HTERT RPE-1 (cell line): ENCODE results near the gene LYZL2.
"Not testable (repeated sequence)": the region's sequence is repeated elsewhere in the genome, so short reads cannot be mapped to it uniquely, and the experiment has no call there.

Experiments
- in situ Hi-C: fragments of 300-500 bp; cut with MboI; formaldehyde crosslinking; loops from 4 replicates; pipeline ENCODE4 v1.14.3; 2020; ENCODE audit warnings: low sequenced_read_pairs

Gene LYZL2

DNA sequence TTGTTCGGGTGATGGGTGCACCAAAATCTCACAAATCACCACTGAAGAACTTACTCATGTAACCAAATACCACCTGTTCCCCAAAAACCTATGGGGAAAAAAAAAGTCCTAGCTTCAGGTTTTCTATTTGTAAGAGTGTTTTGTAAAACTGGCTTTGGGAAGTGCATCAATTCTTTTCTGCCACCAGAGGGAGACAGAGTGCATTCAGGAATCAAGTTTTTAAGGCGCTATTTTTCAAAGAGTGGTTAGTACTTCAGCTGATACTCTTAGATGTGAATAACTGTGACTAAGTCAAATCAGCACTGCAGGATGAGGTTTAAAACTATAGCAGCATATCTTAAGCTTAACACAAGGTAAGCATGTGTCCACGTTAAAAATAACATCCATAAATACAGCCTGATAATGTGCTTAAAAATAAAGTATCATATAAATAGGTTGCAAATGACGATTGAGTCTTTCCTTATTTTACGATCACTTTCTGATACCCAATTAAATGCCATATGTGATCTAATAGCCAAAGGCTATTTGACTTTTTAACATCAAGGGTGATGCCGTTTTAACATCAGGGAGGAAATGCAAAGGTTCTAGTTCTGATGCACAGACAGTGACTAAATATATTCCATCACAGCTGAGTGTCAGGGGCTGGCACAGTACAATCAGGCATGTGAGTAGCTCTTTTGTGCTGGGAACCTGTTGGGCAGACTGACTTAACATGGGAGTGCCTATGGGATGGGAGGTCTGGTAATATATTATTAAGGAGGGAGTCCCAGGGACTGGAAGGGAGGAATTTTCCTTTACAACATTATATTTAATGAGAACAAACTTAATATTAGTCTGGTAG, 10.6 kb upstream of the LYZL2 start:
- in situ Hi-C loops: no loop called here

DNA sequence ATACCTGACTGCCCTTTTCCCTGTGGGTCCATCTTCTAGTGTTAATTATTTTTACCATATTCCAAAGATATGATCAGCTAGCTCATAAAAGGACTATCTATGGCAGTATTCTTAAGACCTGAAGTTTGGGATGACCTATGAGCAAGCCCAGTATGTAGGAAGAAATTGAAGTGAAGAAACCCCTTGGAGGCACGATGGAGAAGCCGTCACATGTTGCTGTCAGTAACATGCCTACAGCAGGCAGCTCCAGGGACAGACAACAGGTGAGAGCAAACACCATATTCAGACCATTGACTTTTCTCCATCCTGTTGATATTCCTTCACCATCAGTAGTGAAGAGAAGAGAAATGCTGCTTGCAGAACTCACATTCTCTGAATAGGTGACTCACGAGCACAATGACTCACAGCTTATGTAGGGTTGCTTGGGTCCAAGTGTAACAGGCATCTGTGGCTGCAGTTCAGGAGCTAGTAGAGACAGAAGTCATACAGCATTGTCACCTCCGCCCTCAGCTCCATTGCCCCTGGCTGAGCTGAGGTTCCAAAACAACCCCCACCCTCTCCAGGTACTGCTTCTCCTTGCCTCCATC, 8.4 kb upstream of the LYZL2 start:
- in situ Hi-C loops: no loop called here

DNA sequence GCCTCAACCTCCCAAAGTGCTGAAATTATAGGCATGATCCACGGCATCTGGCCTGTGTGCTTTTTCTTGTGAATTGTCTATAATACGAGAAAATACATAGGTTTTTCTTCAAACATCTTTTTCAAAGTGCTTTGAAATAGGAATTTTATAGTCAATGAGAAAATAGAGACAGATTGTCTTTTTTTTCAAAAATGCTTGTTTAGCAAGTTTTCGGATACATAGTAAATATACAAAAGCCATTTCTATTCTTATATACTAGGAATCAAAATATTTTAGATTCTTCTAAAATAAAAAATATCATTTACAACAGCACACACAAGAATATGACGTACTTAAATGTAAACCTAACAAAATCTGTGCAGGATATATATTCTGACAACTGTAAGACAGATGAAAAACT, 1.6 kb upstream of the LYZL2 start:
- in situ Hi-C loops: no loop called here

DNA sequence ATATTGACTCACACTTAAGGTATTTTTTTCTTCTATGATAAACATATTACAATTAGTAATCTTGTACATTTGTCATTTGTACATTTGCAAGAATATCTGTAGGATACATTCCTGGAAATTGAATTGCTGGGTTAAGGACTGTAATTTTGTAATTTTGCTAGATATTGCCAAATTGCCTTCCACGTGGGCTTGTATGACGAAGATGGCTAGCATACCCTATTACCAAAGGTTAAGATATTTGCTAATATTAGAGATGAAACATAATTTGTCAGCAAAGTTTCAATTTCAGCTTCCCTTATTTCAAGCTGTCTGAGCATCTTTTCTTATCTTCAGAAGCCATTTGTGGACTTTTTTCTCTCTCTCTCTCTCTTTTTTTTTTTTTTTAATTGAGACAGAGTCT, 1.0 kb upstream of the LYZL2 start:
- in situ Hi-C loops: no loop called here

DNA sequence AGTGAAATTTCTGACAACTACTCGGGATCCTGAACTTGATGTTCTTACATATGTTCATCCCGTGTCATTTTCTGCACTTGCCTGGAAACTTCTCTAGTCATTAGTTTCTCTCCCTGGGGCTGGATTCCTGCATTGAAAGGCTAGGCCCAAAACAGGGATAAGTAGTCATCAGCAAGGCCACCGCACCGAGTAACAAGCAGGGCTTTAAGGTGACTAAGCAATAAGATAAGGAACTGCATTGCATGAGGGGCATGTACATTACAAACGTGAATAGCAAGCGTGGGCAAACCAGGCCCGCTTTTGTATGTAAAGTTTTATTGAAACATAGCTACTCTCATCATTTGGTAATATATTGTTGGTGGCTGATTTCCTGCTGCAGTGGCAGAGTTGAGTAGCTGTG, 977 bp downstream of the LYZL2 start:
- in situ Hi-C loops: not testable (repeated sequence)

DNA sequence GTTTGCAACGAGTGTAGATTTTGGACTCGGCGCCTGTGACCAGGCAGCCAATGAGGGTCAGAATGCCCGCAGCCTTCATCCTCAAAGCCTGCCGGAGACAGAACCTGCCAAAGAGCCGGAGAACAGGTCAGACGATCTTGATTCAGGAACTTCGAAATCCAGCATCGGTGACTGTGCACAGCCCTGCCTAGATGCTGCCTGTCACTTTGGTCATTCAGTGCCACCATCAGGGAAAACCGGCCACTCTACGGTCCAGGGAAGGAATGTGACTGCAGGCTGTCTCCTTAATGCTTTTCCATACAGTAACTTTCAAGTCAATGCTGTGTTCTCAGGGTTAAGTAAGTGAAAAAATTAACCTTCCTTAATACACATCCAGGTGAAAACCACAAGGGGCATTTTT, 2.7 kb downstream of the LYZL2 start:
- in situ Hi-C loops: not testable (repeated sequence)

DNA sequence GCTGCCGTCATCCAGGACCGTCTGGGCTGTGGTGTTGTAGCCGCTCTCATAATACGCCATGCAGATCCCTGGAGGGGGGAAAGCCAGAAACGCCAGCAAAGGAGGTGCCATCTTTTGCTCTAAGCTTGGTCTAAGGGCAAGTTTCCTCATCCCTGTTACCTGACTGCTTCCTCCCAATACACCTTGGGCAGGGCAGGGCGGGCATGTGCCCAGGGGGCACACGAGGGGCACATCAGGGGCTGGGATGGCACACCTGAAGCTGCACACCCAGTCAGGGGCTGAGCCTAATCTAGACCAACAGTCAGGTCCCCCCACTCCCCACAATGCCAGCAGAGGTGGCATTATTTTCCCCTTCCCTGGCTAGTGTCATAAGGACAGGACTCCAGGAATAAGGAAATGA, 3.4 kb downstream of the LYZL2 start:
- in situ Hi-C loops: not testable (repeated sequence)

DNA sequence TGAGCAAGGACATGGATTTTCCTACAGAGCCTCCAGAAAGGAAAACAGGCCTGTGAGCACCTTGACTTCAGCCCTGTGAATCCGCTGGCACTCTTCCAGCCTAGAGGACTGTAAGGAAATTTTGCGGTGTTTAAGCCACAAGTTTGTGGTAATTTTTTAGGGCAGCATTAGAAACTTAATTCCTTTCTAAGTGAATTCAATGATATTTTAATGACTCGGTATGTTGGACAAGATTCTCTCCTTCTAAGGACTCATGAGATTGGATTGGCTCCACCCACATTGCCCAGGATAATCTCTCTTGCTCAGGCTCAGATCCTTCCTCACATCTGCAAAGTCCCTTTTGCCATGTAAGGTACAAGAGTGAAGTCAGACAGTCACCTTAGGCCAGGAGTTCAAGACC, 4.5 kb downstream of the LYZL2 start:
- in situ Hi-C loops: no loop called here

DNA sequence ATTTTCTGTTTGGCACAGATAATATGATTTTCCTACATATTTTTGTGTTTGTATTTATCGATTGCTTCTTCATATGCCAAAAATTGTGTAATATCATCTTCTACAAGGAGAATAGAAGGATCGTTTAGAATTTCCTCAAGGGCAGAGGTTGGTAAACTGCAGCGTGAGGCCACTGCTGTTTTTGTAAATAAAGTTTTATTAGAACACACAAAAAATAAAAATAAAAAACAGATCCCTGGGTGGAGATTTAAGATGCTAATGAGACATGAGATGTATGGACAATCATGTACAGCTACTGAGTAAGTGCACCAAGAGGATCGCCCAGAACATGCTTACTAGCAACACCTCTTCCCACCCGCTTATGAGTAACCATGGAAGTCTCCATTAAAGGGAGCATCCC, 9.6 kb downstream of the LYZL2 start:
- in situ Hi-C loops: no loop called here

DNA sequence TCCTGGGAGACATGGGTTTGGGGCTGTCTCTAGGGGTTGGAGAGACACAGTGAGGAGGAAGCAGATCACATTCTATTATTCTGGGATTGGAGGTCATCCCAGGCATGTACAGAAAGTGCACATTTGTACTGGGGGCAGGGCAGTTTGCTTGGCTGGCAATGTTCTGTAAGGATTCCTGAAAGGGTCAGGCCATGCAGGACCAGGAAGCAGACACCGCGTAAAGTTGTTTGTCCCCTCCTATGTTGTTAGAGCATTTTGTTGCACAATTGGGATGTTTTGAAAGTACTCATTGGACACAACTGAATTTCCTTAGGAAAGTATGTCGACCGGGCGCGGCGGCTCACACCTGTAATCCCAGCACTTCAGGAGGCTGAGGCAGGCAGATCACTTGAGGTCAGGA, 12.5 kb downstream of the LYZL2 start:
- in situ Hi-C loops: no loop called here

DNA sequence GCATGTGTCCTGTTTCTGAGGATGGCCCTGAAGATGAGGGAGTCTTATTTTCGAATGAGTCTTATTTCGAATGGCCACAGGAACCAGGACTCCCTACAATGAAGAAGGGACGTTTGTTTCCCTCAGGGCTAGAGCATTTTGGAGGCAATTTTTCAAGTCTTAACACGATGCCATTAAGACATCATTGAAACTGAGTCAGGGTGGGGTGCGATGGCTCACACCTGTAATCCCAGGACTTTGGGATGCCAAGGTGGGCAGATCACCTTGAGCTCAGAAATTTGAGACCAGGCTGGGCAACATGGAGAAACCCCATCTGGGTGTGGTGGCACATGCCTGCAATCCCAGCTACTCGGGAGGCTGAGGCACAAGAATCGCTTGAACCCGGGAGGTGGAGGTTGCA, 18.5 kb downstream of the LYZL2 start:
- in situ Hi-C loops: not testable (repeated sequence)

DNA sequence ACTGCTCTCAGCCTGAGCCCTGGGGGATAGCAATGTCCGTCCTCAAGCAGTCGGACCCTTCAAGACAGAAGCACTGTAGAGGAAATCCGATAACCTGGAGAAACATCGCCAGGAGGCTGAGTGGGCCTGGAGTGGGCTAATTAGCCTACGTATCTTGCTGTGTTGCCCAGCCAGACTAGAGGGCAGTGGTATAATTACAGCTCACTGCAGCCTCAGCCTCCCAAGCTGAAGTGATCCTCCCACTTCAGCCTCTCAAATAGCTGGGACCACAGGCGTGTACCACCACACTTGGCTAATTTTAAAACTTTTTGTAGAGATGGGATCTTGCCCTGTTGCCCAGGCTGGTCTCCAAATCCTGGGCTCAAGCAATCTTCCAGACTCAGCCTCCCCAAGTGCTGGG, 21.7 kb downstream of the LYZL2 start:
- in situ Hi-C loops: no loop called here

DNA sequence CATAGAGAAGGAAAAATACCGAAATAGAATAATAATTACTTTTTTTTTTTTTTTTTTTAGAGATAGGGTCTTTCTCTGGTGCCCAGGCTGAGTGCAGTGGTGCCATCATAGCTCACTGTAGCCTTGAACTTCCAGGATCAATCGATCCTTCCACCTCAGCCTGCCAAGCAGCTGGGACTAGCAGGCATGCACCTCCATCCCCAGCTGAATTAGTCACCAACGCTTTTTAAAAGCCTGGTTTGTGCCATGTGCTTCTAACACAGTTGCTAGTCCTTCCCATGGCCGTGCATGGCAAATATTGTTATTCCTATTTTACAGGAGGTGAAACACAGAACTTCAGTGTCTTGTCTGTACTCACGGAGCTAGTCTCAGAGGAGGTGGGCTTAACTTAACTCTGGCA, 23.2 kb downstream of the LYZL2 start:
- in situ Hi-C loops: no loop called here

DNA sequence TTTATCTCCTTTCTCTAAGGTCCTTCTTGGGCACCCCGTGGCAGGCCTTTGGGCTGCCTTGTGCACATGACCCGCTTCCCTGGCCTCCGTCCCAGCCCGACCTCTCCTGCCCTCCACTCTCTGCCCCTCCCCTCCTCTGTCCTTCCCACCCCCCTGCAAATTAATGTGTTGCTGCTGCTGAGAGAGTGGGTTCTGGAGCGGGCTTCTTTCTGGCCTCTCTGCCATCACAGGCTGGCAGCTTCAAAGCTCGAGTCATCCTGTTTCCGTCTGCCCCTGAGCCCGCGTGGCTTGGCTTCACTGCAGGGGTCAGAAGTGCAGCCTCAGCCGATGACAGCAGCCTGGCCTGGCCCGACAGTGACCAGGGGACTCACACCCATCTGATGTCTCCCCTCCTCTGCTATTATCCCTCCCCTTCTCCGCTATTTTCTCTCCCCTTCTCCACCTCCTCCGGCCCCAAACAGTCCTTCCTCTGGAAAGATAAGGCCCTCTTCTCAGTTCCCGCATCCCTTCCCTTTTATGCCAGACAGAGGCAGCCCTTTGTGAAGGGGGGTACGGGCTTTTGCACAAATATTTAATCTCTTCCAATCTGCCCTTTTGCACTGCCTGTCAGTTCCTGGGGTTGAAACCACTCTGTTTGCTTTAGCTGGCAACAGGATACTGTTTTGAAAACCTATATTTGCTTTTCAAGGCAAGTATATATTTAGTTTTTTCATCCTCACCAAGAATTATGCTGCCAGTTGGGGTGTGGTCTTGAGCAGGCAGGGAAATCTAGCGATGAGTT, 24.0 kb downstream of the LYZL2 start:
- in situ Hi-C loops: not testable (repeated sequence)

DNA sequence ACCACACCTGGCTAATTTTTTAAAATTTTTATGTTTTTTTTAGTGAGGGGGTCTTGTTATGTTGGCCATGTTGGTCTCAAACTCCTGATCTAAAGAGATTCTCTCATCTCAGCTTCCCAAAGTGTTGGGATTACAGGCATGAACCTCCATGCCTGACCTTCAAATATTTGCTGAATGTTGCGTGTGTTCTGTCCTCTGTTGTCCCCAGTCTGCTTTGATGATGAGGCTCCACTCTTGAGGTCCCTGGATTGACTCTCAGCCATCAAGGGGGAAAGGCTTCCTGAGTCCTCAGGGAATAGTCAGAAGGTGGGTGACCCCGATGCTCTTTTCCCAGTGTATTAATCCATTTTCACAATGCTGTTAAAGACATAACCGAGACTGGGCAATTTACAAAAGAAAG, 26.0 kb downstream of the LYZL2 start:
- in situ Hi-C loops: no loop called here

DNA sequence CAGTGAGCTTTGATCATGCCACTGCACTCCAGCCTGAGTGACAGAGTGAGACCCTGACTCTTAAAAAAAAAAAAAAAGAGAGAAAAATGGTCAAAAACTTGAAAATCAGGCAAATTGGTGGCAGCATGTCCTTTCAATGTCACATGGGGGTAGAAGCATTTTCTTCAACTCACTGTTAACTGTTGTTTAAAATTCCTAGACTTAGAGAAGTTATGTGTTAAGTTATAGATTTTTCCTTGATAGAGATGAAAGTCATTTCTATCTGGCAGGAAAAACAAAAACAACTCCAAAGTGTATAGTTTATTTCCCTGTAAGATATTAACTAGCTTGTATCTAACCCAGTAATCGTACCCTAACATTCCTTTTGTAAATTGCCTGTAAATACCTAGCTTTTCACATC, 26.8 kb downstream of the LYZL2 start:
- in situ Hi-C loops: no loop called here

DNA sequence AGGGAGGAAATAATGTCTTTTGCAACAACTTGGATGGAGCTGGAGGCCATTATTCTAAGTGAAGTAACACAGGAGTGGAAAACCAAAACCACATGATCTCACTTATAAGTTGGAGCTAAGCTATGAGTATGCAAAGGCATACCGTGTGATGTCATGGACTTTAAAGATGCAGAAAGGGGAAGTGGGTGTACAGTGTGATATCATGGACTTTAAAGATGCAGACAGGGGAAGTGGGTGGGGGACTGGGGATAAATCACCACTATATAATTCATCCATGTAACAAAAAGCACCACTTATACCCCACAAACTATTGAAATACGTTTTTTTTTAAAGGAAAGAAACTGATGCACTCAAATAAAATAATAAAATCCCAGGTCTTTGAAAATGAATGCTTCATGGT, 29.5 kb downstream of the LYZL2 start:
- in situ Hi-C loops: no loop called here

DNA sequence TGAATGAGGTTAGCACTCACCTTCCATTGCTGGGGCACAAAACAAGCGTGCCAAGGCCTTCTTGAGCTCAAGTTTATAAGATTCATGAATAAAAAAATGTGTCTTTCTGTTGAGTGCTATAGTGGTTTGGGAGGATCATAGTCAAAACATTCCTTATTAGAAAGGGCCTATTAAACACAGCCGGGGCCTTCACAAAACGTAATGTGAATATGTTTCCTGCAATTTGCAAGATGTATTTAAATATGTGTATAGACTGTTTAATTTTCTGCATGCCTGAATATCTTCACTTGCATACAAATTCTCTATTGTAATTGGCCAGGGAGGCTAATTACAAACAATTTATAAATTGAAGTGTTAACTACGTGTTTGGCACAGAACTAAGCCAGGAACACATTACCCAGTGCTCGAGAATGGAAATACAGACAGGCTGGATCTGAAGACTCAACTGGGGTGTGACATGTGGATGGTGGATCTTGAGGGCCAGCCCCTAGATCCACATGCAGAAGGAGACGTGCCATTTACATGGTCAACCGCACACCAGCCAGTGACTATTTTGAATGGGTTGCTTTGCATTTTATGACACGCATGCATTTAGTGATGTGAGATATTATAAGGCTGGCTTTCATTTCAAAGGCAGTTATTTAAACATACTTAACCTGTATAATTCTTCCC, 31.3 kb downstream of the LYZL2 start:
- in situ Hi-C loops: no loop called here

DNA sequence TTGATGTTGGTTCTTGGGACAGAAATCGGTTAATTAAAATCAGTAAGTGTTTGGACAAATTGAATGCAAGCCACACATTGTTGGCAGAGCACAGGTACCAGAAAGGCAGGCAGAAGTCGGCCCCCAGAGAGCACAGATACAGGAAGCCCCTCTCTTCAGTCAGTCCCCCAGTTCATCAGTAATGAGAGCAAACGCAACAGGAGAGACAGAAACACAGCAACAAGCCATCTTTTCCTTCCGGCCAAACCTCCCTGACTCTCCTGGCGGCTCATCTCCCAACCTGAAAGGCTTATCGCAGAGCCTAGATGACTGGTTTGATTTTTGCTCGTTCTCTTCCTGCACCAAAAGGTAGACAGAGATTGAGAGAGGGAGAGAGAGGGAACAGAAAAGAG, 32.1 kb downstream of the LYZL2 start:
- in situ Hi-C loops: not testable (repeated sequence)

DNA sequence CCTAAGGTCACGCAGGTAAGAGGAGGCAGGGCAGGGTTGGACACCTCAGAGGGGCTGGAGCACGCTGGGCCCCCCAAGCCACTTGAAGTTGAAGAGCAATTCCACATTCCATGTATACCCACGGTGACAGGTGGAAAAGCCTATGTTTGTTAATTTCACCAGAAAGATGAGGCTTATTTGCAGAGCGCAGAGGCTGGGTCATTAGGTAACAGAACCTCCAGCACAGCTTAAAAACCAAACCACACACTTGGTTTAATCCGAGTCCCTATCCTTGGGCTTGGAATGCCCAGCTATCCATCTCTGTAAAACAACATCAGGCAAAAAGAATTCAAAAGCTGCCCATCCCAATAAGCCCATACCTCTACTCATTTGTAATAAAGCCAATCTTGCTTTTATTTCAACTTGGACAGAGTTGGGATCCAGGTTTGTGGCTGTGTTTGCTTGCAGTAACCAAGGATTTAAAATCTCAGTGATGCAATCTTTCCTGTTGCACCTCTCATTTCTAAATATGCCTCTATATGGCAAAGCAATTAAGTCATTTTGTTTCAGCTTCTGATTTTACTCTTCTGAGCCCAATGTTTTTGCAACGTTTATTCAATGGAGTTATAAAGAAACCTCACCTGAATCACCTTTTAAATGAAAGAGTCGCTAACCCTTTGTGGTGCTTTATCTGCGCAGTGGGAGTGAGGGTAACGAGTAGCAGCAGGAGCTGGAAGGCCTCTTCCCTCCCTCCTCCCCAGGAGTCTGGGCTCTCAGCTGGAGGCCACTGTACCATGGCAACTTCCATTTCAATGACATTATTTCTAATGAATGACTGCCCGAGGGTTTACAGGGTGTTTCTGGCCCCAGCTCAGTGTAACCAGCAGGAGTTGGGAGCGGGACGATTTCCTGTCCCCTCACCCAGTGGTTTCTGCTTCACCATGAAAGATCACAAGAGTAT, 32.8 kb downstream of the LYZL2 start:
- in situ Hi-C loops: not testable (repeated sequence)
